Measurements from ENCODE around the gene LRRTM2.
"Not testable (repeated sequence)": the region's sequence is repeated elsewhere in the genome, so short reads cannot be mapped to it uniquely, and the experiment has no call there.

Gene LRRTM2

GRCh38 chr5:138874771-138875551 lies at the start of gene LRRTM2:
LRRTM2 (minus strand) TSS chr5:138875335; CDS start chr5:138874911, 424 bp downstream.
- no peak for DNase-seq

GRCh38 chr5:138922494-138922893 lies 47.4 kb upstream of the LRRTM2 start:
- no peak for DNase-seq

DNA sequence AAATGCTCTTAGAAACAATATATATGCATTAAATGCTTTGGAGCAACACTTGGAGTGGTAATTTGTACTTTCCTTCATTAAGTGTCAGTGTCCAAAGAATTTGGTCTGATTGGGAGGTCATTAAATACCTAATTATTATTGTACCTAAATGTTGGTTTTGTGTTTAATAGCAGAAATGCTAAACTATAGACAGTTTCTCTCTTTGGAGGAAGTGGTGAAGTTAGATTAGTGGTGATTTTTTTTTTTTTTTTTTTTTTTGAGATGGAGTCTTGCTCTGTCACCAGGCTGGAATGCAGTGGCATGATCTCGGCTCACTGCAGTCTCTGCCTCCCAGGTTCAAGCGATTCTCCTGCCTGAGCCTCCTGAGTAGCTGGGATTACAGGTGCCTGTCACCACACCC lies 46.2 kb upstream of the LRRTM2 start:
- not testable (repeated sequence) for DNase-seq

GRCh38 chr5:138920181-138920580 lies 45.0 kb upstream of the LRRTM2 start:
- no peak for DNase-seq

- no peak for DNase-seq
Measured at GRCh38 chr5:138918686-138919085, 43.6 kb upstream of the LRRTM2 start.

DNA sequence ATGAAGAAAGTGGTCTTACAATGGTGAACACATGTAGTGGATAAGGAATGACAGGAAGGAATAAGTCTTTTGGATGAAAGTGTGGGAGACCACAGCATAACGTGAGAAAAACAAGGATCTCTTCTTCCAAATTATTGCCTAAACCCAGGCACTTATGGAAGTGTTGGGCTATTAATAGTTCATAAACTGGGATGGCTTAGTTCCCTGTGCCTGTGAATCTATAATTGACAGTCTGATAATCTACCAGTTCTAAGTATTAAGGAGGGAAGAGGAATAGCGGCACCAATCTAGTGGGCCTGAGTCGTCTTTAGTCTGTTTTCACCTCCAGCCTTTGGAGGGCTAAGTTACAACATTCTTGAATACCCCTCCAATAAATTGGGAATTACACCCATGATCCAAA lies 39.2 kb upstream of the LRRTM2 start:
- DNase-seq: no peak

- no peak for DNase-seq
Measured at GRCh38 chr5:138913773-138914172, 38.6 kb upstream of the LRRTM2 start.

- no peak for DNase-seq
Measured at GRCh38 chr5:138912093-138912492, 37.0 kb upstream of the LRRTM2 start.

DNA sequence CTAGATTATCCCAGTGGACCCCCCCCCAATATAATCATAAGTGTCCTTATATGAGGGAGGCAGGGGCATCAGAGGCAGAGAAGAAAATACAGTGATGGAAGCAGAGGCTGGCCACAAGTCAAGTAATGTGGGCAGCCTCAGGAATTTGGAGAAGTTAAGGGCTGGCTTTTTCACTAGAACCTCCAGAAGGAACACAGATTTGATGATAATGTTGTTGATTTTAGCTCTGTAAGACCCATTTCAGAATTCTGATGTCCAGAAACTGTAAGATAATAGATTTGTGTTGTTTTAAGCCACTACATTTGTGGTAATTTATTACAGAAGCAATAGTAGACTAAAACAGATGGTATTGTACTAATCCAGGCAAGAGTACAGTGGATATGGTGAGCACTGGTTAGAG lies 36.3 kb upstream of the LRRTM2 start:
- no peak for DNase-seq

DNA sequence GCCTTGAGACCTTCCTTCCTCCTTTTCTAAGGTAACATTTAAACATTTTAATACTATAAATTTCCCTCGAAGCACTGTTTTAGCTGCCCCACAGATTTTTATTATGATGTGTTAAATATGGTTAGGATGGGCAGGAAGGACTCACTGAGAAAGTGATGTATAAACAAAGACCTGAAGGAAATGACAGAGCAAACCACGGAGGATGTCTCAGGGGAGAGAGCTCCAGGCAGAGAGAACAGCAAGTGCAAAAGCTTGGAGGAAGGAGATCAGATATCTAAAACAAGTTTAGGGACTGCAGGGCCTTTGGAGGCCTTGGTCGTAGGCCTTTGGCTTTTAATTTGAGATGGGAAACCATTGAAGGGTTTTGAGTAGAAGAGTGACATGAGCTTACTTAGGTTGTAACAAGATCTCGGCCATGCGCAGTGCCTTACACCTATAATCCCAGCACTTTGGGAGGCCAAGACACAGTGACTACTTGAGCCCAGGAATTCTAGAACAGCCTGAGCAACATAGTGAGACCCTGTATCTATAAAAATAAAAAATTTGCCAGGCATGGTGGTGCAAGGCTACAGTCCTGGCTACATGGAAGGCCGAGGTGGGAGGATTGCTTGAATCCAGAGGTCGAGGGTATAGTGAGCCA lies 35.5 kb upstream of the LRRTM2 start:
- DNase-seq: peak; percentile 26

- DNase-seq: no peak
Measured at GRCh38 chr5:138909734-138910133, 34.6 kb upstream of the LRRTM2 start.

GRCh38 chr5:138905541-138905940 lies 30.4 kb upstream of the LRRTM2 start:
- no peak for DNase-seq

DNA sequence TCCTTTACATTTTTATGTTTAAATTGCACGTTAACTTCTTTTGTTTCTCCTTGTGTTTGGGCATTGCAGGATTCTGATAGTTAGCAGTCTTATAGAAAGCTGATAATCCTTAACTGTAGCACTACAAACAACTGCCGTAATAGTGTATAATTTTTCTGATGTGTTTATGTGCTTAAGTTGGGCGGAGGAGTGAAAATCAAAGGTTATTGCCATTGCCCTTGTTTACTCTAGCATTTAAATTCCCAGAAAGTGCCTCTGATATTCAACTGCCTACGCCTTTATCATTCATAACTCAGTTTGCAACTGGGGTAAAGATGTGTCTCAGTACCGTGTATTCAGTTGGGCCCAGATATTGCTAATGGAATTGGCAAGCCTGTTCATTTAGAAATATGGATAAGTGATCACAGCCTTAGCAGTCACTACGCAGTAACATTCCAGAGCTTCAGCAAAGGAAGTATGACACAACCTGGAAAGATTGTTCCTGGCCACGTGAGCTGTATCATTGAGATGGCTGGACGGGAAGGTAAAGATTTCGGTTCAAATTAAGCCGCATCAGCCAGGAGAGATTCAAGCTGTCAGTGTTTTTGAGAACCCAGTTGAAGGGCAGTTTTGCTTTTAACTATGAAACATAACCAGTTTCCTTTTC lies 28.1 kb upstream of the LRRTM2 start:
- no peak for DNase-seq

DNA sequence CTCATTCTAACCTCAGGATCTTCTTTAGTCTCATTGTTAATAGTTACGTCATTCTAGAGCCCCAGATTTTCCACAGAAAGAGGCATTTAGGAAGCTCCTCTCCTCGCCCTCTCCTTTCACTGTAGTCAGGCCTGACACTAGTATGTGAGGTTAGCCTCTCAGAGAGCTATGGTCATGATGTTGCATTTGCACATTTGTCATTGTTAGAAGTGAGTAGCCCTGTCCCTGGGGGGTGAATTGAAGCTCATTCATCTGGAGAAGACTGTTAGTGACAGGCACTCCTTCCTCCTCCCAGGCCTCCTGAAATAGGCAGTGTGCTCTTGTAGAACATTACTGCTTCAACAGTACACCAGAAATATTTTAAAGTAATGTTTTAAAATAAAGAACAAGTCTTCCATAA lies 26.6 kb upstream of the LRRTM2 start:
- DNase-seq: peak; percentile 6

- DNase-seq: peak; percentile 74
Measured at GRCh38 chr5:138900281-138900965, 25.3 kb upstream of the LRRTM2 start.

DNA sequence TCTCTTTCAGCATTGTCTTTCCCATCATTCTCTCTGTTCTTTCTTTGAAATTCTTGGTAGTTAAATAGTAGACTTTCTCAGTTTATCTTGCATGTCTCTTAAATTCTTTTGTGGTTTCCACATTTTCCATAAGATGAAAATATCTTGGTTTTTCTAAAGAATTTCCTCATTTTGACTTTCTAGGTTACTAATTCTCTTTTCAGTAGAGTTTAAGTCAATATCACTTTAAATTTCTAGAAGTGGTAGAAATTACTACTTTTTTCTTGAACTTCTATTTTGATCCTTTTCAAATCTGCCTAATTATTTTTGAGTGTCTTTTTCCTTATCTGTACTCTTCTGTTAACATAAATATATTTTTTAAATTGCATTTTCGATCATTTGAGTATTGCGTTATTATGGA lies 23.6 kb upstream of the LRRTM2 start:
- DNase-seq: no peak

GRCh38 chr5:138898299-138898698 lies 23.2 kb upstream of the LRRTM2 start:
- DNase-seq: no peak

- DNase-seq: peak; percentile 22
Measured at GRCh38 chr5:138895918-138896317, 20.8 kb upstream of the LRRTM2 start.

- DNase-seq: no peak
Measured at GRCh38 chr5:138890644-138891043, 15.5 kb upstream of the LRRTM2 start.

- DNase-seq: no peak
Measured at GRCh38 chr5:138889994-138890393, 14.9 kb upstream of the LRRTM2 start.

- no peak for DNase-seq
Measured at GRCh38 chr5:138884554-138884953, 9.4 kb upstream of the LRRTM2 start.

DNA sequence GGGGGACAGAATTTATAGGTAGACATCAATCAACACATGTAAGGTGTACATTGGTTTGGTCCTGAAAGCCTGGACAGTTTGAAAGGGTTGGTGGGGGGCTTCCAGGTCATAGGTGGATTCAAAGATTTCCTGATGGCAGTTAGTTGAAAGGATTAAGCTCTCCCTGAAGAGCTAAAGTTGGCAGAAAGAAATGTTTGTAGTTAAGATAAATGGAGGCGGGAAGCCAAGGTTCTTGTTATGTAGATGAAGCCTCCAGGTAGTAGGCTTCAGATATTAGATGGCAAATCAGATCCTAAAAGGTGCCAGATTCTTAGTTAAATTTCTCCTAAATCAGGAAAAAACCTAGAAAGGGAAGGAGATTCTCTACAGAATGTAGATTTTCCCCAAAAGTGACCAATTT lies 9.0 kb upstream of the LRRTM2 start:
- no peak for DNase-seq

DNA sequence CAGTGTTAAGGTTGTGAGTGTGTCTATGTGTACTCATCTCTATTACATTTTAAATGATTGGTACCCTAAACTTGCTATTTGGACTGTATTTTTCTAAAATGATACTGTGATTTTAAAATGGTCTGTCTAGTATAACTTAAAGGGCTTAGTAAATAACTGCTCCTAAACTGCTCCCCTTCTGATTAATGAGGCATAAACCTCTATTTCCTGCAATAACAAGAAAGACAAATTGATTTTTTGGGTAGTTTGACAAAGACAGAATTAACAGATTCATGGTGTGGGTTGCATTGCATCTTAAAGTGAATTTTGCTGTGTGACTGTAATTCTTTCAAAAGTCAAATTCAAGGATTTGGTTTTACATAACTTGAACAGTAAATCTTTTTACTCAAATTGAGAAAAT lies 8.1 kb upstream of the LRRTM2 start:
- no peak for DNase-seq
